ENCODE results near the gene KRTAP10-7.

Gene KRTAP10-7

GRCh38 chr21:44566403-44566802 is 34.0 kb upstream of the KRTAP10-7 start:
- Histone ChIP-seq H3K36me3 (no peaks in the 10 kb centered on the region), H3K27ac (no peak overlapping the region), H3K4me3 (ENCODE audit: low read depth, low read length) (no peak overlapping the region), H3K9me3 (ENCODE audit: severe bottlenecking) (peaks cover 16% of the 10 kb centered on the region), H3K27me3 (ENCODE audit: insufficient read depth, low read depth, severe bottlenecking) (no peaks in the 10 kb centered on the region)
- TF ChIP-seq CTCF (IDR thresholded peaks at IDR 0.05; ENCODE audit: low read depth, low read length): no peak
- DNase-seq: no peak

DNA sequence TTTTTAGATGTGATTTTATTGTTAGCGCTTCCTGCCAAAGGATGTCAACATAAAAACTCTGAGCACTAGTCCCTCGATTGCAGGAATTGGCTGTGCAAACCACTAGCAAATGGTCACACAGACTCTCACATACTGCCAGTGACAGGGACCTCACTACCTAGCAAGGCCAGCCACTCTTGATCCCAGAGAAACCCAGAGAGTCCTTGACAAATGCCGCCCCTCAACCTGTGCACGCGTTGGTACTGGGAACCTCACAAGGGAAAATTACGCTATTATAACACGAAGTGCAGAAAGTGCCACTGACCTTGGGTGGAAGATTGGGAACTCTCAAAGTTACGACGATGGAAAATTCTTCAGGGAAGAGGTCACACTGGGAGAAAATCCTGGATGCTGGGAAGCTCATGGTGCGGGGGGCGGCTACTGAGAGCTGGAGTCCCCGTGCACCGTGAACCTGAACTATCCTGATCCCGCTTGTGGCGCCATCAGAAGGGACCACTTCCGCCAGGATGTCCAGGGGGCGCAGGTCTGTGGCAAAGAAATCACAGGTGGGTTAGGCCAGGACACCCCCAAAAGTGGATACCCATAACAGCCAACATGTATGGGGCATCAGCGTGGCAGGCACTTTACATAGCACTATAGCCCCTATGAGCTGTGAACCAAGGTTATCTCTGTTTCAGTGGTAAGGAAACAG is 32.8 kb upstream of the KRTAP10-7 start:
- Histone ChIP-seq H3K27ac (no peak overlapping the region), H3K9me3 (ENCODE audit: severe bottlenecking) (peaks cover 17% of the 10 kb centered on the region), H3K27me3 (ENCODE audit: insufficient read depth, low read depth, severe bottlenecking) (no peaks in the 10 kb centered on the region), H3K36me3 (no peaks in the 10 kb centered on the region), H3K4me3 (ENCODE audit: low read depth, low read length) (no peak overlapping the region)
- no peak for DNase-seq
- no peak for TF ChIP-seq CTCF (IDR thresholded peaks at IDR 0.05; ENCODE audit: low read depth, low read length)

DNA sequence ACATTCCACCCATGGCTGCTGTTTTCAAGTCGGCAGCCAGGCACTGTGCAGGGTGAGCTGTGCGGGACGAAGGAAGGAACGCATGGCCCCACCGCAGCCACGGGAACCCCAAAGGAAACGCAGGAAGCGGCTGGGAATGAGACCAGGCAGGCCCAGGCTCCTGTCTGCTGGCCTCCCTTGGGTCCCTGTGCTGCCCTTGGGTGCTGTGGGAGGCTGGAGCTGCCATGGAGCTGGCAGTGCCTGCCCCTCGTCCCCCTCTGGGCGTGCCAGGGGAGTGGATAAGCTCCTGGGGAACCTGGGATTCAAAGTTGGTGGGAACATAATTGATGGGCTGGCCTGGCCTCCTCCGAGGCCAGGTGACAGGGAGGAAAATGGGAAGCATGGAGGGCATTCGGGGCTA is 32.1 kb upstream of the KRTAP10-7 start:
- Histone ChIP-seq H3K27me3 (ENCODE audit: insufficient read depth, low read depth, severe bottlenecking) (no peaks in the 10 kb centered on the region), H3K4me3 (ENCODE audit: low read depth, low read length) (no peak overlapping the region), H3K36me3 (no peaks in the 10 kb centered on the region), H3K9me3 (ENCODE audit: severe bottlenecking) (peaks cover 17% of the 10 kb centered on the region), H3K27ac (no peak overlapping the region)
- no peak for TF ChIP-seq CTCF (IDR thresholded peaks at IDR 0.05; ENCODE audit: low read depth, low read length)
- no peak for DNase-seq

GRCh38 chr21:44568667-44569556 is 31.5 kb upstream of the KRTAP10-7 start:
- Histone ChIP-seq H3K9me3 (ENCODE audit: severe bottlenecking) (peaks cover 17% of the 10 kb centered on the region), H3K4me3 (ENCODE audit: low read depth, low read length) (no peak overlapping the region), H3K27ac (no peak overlapping the region), H3K36me3 (no peaks in the 10 kb centered on the region), H3K27me3 (ENCODE audit: insufficient read depth, low read depth, severe bottlenecking) (no peaks in the 10 kb centered on the region)
- DNase-seq: no peak
- no peak for TF ChIP-seq CTCF (IDR thresholded peaks at IDR 0.05; ENCODE audit: low read depth, low read length)

DNA sequence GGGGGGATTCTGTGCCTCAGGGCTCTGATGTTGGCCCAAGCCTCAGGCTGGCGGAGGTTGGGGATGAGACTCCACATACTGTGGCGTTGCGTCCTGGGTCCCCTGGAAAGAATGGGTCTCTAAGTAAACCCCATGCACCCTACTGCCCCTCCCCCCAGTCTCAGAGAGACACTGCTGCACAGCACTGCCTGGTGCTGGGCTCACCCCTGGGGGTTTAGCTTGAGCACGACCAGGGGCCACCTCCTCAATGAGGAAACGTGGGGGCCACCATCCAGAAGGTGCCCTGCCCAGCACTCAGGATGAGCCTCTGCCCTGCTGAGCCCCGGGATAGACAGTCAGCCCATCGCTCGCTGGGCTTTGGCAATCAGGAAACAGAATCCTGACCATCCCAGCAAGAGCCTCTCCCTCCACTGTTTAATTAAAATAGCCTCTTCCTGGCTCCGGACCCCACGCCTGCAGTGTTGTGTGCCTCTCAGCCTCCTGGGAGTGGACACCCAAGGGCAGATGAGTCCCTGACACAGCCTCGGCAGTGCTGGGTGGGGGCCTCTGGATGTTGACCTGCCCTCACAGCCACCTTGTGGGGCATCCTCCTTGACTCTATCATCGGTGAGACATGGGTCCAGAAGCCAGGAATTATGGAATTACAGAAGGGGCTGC is 30.4 kb upstream of the KRTAP10-7 start:
- H3K36me3 ChIP-seq: no peaks in the 10 kb centered on the region
- TF ChIP-seq CTCF (IDR thresholded peaks at IDR 0.05; ENCODE audit: low read depth, low read length): no peak
- H3K4me3 ChIP-seq (ENCODE audit: low read depth, low read length): no peak overlapping the region
- H3K27me3 ChIP-seq (ENCODE audit: insufficient read depth, low read depth, severe bottlenecking): no peaks in the 10 kb centered on the region
- H3K27ac ChIP-seq: no peak overlapping the region
- H3K9me3 ChIP-seq (ENCODE audit: severe bottlenecking): peaks cover 17% of the 10 kb centered on the region
- DNase-seq: no peak
